Cardiac fibroblast (primary cell): ENCODE results near the gene TRAIP.

Experiments
- DNase-seq, 2 donors: peaks; one replicate each; pipeline versions ENCODE4 v3.0.0 to v3.0.0-alpha.2; 2010; ENCODE audit warnings: low read depth in 2 of 2
- H3K4me3 ChIP-seq, 2 donors: replicated peaks in 1 of 2; 1 replicate in 1 of 2; 2 replicates in 1 of 2; pipeline ENCODE4 v1.5.1; 2011; ENCODE audit warnings: low read depth in 2 of 2, low read length in 2 of 2, mild to moderate bottlenecking in 2 of 2, moderate library complexity in 1 of 2
- CTCF ChIP-seq: IDR thresholded peaks from one replicate; pipeline ENCODE4 v1.5.1; 2011; ENCODE audit warnings: low read depth, mild to moderate bottlenecking, low read length, inconsistent platforms

TRAIP gene

DNA sequence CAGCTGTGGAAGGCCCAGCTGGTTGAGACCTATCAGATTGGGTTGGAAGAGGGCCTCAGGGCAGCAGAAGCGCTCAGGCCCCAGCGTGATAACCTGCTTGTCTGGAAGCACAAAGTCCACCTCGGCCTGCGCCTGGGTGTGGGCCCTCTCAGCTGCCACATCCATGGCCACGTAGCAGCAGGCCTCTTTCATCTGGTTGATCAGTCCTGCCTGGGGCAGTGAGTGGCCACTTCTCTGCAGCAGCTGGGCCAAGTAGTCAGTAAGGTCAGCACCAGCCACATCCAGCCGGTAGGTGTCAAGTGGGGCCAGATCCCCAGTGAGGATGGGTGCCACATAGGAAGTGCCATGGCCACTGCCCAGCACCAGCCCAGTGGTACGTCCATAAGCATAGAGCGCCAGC lies 17.3 kb upstream of the TRAIP start:
- H3K4me3 ChIP-seq: no peak overlapping the region
- no peak for DNase-seq
- no peak for TF ChIP-seq CTCF

- no peak for DNase-seq
- no peak for TF ChIP-seq CTCF
- H3K4me3 ChIP-seq: no peak overlapping the region
Observed at GRCh38 chr3:49872801-49873281, 16.5 kb upstream of the TRAIP start.

DNA sequence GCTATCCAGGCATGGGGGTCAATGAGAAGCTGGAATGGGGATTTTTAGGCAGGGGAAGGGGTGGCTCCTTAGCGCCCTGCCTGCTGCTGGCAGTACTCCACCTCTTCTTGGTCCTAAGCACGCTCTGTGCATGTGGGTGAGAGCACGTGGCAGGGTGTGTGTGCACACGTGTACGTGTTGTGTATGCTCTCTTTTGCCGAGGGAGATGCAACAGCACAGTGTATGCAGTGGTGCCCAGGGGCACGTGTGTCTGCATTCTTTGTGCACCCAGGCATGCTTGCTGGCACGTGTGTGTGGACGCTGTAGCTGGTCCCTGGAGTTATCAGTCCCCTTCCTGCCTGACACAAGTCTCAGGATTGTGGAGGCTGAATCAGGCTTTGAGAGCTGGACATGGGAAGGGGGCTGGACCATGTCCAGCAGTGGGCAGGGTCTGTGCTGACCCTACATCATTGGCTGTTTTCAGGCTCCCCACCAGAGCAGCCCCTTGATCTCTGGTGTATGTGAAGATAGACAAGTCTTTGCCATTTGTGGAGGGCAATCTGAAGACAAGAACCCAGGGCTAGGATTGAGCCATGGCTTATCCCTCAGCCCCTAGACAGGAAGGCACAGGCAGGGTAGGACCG lies 15.3 kb upstream of the TRAIP start:
- no peak for DNase-seq
- no peak overlapping the region for H3K4me3 ChIP-seq
- no peak for TF ChIP-seq CTCF

GRCh38 chr3:49869525-49870126 lies 13.3 kb upstream of the TRAIP start, which contains the start of gene CAMKV:
Gene CAMKV (minus strand): TSS chr3:49869906. CDS start chr3:49862388, 7,518 bp downstream.
- DNase-seq: no peak
- no peak for TF ChIP-seq CTCF
- H3K4me3 ChIP-seq: peak within 1 kb of the TSS in 1 of 2 donors; percentile 11

DNA sequence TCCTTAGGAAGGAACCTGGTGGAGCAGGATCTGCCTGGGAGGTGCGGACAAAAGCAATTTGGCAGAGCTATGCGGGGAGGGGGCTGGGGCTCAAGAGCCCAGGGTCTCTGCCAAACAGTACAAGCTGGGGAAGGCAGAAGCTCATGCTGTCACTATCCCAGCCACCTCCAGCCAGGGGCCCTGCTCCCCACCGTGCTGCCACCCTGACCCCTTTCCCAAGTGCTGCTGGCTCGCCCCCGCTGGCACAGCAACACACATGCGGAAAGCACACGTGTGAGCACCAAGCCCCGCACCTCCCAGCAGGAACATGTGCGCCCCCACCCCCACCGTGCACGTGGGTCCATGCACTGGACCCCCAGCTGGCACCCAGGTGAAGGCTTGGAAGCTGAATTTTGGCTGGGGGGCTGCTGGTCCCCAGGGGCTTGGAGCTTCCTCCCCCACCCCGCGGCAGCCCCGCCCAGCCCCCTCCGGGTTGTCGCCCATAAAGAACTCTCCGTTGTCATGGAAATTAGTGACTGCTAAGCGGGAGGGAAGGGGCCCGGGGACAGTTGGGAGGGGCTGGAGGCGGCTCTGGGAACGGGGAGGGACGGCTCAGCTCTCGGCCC lies 12.6 kb upstream of the TRAIP start:
- DNase-seq: no peak
- H3K4me3 ChIP-seq: no peak overlapping the region
- TF ChIP-seq CTCF: no peak

DNA sequence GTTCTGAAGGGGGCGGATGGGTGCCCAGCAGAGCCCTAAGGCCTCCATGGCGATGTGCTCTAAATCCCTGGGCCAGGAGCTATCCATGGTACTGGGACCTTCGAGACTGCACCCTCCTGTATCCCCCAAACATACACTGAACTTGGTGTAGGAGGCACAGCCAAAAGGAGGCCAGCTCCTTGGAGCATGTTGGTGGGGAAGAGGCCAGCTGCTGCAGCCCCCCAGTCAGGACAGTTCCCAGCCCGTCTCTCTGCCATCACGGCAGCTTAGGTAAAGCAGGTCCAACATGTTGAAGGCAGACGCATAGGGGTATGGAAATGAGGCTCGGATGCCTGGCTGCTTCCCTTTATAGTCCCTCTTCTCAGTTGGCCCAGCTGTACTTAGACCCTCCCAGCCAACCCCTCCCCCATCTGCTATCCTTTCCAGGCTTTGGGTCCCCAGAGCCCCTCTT lies 11.5 kb upstream of the TRAIP start:
- no peak for TF ChIP-seq CTCF
- H3K4me3 ChIP-seq: no peak overlapping the region
- peak; percentile 47 to 49 for DNase-seq
